ENCODE data around the gene ACSM2A.

DNA sequence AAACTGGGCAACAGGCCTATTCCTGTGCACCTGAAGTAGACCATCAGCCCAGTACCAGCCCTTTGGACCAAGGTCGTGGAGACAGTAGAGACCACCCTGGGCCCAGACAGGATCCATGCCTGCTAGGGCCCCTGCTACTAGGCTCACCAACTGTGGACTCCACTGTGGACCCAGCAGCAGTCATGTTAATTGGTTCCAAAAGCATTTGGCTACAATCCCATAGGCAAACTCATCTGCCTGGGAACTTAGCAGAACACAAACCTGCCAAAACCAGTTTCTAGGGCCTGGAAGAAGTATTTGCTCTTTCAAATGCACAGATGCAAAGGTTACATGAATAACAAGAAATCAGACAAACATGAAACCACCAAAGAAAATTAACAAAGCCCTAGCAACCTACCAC lies 53.1 kb downstream of the ACSM2A start:
- no peak for TF ChIP-seq ZBTB33 (IDR thresholded peaks at IDR 0.05)
- TF ChIP-seq REST (IDR thresholded peaks at IDR 0.05): no peak

Measured in liver (tissue), 1 donor.